Thyroid gland (tissue), 4 donors: Measurements from ENCODE around the gene MYO5C. TPM values are rescaled to one million over a fixed set of nuclear protein-coding genes. Genes with fewer than 3 reads are reported as not detected.

ENCODE experiments used
- DNase-seq, 2 donors: peaks; one replicate each; pipeline ENCODE4 v3.0.0-alpha.2; 2019
- H3K27ac ChIP-seq, 3 donors: fragments of 200-600 bp; sonication (generic); 1 replicate in 2 of 3; 2 replicates in 1 of 3; pipeline ENCODE4 v1.5.1; 2016 to 2019; ENCODE audit warnings: mild to moderate bottlenecking in 1 of 3, moderate library complexity in 1 of 3
- H3K27me3 ChIP-seq: fragments of 200-600 bp; sonication (generic); one replicate; pipeline ENCODE4 v1.5.1; 2019
- H3K36me3 ChIP-seq, 2 donors: fragments of 200-600 bp; sonication (generic); one replicate each; pipeline ENCODE4 v1.5.1; 2016 to 2019
- H3K4me1 ChIP-seq, 2 donors: fragments of 200-600 bp; sonication (generic); one replicate each; pipeline ENCODE4 v1.5.1; 2017 to 2019
- H3K4me3 ChIP-seq, 3 donors: fragments of 200-600 bp; sonication (generic); replicated peaks in 1 of 3; 1 replicate in 2 of 3; 2 replicates in 1 of 3; pipeline ENCODE4 v1.5.1; 2016; ENCODE audit warnings: mild to moderate bottlenecking in 1 of 3
- H3K9me3 ChIP-seq: fragments of 200-600 bp; sonication (generic); one replicate; pipeline ENCODE4 v1.5.1; 2017
- POLR2A ChIP-seq, 2 donors: fragments of 450-650 bp; IDR thresholded peaks; one replicate each; pipeline ENCODE4 v1.6.1; 2017; ENCODE audit warnings: antibody characterized with exemption in 2 of 2, mild to moderate bottlenecking in 2 of 2, moderate library complexity in 1 of 2
- WGBS, 2 donors: methylation state at CpG; one replicate each; pipeline ENCODE4 v1.1.5; 2017; 5-methylcytosine and 5-hydroxymethylcytosine counted together
- intact Hi-C: fragments of 100-400 bp; cut with DNase I; formaldehyde crosslinking; loops from one replicate; pipeline ENCODE4 v1.15.1; 2023
- total RNA-seq, 4 donors: library from RNA; depleted of rRNA; stranded (reverse); fragments of >200 nt; gene quantifications; one replicate each; pipeline ENCODE4 v1.2.3, GENCODE V29; 2016
- TF ChIP-seq, protein P1 (sequence below), 6 experiments: fragments of 200-600 bp in 3 of 6; fragments of 450-650 bp in 3 of 6; sonication (generic) in 3 of 6; IDR thresholded peaks; one replicate each; pipeline ENCODE4 v1.5.1; 2016 to 2019; ENCODE audit warnings: antibody characterized with exemption in 6 of 6, mild to moderate bottlenecking in 2 of 6, inconsistent platforms in 1 of 6, moderate library complexity in 1 of 6

The MYO5C gene
- total RNA-seq, 4 donors from 2014 or later, result 84.0 to 130 (median 101) TPM

DNA sequence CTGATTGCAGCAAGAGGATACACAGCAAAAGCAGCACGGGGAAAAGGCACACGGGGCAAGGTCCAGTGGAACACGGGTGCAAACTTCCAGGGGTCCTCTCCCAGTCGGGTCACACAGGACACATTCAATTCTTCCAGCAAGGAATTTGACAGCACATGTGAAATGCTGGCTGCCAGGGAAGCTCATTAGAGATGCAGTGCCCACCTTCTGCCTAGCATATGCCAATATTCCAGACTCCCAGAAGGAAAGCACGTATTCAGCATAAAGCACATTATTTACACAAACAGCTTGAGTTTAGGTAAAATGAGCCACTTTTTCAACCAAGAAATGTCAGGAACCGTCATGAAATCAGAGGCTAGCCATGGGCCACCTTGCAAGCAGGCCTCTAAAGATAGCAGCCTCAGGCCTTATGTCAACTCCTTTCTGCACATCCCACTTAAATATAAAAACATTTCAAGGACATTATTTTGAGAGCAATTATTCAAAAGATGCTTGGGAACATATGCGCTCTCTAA is 19.3 kb downstream of the MYO5C start:
- no peak for DNase-seq
- H3K27me3 ChIP-seq, result no peaks in the 10 kb centered on the region
- peaks cover 4% of the 10 kb centered on the region in 2 donors for H3K4me1 ChIP-seq
- peaks cover 51 to 67% of the 10 kb centered on the region in 2 donors for H3K36me3 ChIP-seq
- no peak overlapping the region for H3K27ac ChIP-seq
- no peaks in the 10 kb centered on the region for H3K9me3 ChIP-seq
- WGBS, 2 donors, result 90 to 93% methylated on average over 7 of the region's 7 CpGs
- intact Hi-C loops, result no loop called here
- no peak overlapping the region for H3K4me3 ChIP-seq
- no peak for TF ChIP-seq POLR2A (IDR thresholded peaks at IDR 0.05)
- TF ChIP-seq, protein P1, sequence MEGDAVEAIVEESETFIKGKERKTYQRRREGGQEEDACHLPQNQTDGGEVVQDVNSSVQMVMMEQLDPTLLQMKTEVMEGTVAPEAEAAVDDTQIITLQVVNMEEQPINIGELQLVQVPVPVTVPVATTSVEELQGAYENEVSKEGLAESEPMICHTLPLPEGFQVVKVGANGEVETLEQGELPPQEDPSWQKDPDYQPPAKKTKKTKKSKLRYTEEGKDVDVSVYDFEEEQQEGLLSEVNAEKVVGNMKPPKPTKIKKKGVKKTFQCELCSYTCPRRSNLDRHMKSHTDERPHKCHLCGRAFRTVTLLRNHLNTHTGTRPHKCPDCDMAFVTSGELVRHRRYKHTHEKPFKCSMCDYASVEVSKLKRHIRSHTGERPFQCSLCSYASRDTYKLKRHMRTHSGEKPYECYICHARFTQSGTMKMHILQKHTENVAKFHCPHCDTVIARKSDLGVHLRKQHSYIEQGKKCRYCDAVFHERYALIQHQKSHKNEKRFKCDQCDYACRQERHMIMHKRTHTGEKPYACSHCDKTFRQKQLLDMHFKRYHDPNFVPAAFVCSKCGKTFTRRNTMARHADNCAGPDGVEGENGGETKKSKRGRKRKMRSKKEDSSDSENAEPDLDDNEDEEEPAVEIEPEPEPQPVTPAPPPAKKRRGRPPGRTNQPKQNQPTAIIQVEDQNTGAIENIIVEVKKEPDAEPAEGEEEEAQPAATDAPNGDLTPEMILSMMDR (IDR thresholded peaks at IDR 0.05), result no peak

DNA sequence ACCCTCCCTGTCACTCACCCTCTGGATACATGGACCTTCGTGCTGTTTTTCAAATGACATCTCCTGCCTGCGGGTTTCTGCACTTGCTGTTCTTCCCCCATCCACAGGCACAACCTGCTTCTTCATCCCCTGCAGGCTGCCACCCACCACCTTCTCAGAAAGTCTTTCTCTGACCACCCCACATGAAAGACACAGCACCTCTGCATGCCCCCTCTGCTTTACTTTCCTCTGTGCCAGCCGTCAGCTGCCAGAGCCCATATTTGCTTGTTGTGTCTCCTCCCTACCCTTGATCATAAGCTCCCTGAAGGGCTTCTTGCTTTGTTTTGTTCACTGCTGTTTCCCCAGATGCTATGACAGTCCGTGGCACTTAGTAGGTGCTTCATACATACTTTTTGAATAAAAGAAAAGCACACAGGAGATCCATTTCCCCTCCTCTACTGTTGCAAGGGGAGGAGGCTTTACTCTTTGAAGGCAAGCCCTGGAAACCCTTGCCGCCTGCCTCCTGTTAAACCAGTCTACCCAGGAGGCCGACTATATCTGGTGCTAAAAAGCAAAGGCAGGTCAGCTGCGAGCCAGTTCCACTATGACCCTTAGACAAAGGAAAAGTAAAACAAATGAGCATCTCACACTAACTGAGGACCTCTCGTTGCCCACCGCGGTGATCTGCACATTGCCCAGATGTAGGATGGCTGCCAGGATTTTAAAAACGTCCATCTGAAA is 31.9 kb downstream of the MYO5C start:
- TF ChIP-seq, protein P1 (IDR thresholded peaks at IDR 0.05), result no peak
- TF ChIP-seq POLR2A (IDR thresholded peaks at IDR 0.05), result no peak
- no peaks in the 10 kb centered on the region for H3K27me3 ChIP-seq
- no peak overlapping the region for H3K4me3 ChIP-seq
- no peaks in the 10 kb centered on the region for H3K9me3 ChIP-seq
- intact Hi-C loops, result no loop called here
- peaks cover 20 to 23% of the 10 kb centered on the region in 2 donors for H3K36me3 ChIP-seq
- WGBS, 2 donors, result 89% methylated on average over 11 of the region's 11 CpGs
- peak overlapping the region in 2 of 3 donors; percentile 88 to 98 for H3K27ac ChIP-seq
- no peak for DNase-seq
- peaks cover 11 to 17% of the 10 kb centered on the region in 2 donors for H3K4me1 ChIP-seq

DNA sequence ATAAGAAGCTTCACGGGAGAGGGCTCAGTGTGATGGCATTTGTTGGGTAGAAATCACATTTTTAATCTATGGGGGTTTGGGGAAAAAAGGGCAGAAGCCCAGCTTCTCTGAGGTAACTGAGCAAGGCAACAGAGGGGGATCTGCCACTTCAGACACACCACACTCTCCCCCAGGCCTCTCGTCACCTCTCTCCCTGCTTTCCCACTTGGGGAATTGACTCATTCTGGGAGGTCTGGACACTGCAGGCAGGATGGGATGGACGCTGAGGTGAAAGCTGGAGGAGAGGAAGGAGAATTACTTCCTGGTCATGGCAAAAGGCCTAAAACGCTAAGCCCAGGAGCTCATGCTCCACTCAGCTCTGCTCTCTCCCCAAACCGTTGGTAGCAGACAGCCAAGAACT is 33.2 kb downstream of the MYO5C start:
- 66% methylated on average over 5 of the region's 5 CpGs for WGBS, 2 donors
- Histone ChIP-seq H3K9me3 (no peaks in the 10 kb centered on the region), H3K4me1 (peaks cover 18 to 29% of the 10 kb centered on the region in 2 donors), H3K27me3 (no peaks in the 10 kb centered on the region), H3K27ac (peak overlapping the region; percentile 84 to 98 (median 88)), H3K4me3 (no peak overlapping the region), H3K36me3 (peaks cover 10 to 12% of the 10 kb centered on the region in 2 donors)
- no peak for DNase-seq
- TF ChIP-seq, protein P1 (IDR thresholded peaks at IDR 0.05), result no peak
- no peak for TF ChIP-seq POLR2A (IDR thresholded peaks at IDR 0.05)
- intact Hi-C loops, result no loop called here

DNA sequence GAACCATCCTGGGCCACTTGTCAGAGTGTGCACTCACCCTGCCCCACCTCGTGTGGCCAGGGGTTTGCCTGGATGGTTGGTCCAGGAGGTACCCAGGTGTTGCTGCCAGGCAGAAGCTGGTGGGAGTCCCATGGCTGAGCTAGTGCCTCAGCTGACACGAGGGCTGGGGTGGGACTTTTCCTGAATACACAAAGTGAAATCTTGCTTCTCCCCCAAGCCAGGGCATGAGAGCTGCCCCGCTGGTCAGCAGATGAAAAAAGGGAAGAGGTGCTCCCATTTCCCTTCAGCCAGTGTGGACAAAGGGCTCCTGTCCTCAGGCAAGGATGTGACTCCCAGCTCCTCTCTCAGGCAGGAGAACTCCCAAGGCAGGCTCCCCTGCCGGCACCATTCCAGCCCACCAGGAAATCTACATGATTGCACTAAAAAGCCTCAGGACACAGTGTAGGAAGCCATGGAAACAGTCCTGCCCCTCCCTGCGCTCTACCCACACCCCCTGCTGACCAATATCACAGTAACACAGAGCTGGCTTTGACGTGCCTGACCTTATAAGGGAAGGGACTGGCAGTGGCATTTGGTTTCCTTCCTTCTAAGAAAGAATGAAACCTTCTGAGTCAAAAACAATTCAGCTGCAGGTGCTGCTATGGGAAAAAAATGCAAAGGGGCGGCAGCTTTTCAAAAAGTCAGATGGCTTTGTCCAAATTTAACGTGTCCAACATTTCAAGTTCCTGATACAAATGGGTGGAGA is 33.9 kb downstream of the MYO5C start:
- Histone ChIP-seq H3K9me3 (no peaks in the 10 kb centered on the region), H3K4me1 (peaks cover 20 to 33% of the 10 kb centered on the region in 2 donors), H3K27me3 (no peaks in the 10 kb centered on the region), H3K4me3 (no peak overlapping the region), H3K27ac (peak overlapping the region; percentile 84 to 98 (median 88)), H3K36me3 (peaks cover 9 to 10% of the 10 kb centered on the region in 2 donors)
- TF ChIP-seq POLR2A (IDR thresholded peaks at IDR 0.05), result peak in 1 of 2 donors; percentile 56
- TF ChIP-seq, protein P1 (IDR thresholded peaks at IDR 0.05), result peak in 2 of 6 experiments; percentile 22 to 24
- 37 to 46% methylated on average over 8 of the region's 8 CpGs for WGBS, 2 donors
- DNase-seq, result peak; percentile 81 to 83
- intact Hi-C loops, result no loop called here
